ENCODE data around the gene ARPC1B.
"Not testable (repeated sequence)": the region's sequence is repeated elsewhere in the genome, so short reads cannot be mapped to it uniquely, and the experiment has no call there.

Gene ARPC1B

DNA sequence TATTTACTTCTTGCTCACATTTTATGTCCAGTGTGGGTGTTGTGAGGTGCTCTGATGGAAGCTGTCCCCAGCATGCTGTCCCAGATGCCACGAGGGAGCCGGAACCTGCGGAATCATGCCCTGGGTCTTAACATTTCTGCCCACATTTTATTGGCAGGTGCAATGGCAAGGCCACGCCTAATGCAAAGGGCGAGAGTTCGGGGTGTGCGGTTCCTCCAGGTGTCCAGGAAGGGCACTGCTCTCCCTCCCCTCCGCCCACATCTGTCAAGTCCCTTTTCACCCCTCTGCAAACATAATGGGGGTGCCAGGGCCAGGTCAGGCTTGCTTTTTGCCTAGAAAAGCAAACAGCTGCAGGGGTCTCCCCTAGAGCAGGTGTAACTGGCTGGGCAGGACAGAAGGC, 17.5 kb downstream of the ARPC1B start:
- no peak for DNase-seq

DNA sequence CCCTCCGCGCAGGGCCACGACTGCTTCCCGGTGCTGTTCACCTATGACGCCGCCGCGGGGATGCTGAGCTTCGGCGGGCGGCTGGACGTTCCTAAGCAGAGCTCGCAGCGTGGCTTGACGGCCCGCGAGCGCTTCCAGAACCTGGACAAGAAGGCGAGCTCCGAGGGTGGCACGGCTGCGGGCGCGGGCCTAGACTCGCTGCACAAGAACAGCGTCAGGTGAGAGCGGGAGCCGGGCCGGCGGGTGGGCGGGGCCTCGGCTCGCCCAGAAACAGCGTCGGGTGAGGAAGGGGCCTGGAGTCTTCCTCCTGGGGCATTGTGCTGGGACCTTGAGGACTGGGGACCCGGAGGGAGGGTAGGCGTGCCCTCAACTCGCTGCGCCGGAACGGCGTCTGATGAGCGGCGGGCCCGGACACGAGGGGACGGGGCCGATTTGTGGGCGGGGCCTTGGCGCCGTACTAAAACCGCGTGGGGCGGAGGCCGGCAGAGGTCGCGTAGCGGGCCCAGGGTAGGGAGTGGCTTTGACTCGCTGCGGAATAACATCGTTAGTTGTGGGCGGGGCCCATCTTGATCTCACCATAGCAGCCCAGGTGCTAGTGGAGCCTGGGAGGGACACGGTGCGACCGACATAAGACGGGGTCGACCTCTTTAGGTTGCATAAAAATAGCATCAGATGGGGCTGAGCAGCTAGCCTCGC, 18.3 kb downstream of the ARPC1B start:
- DNase-seq: peak; percentile 86

DNA sequence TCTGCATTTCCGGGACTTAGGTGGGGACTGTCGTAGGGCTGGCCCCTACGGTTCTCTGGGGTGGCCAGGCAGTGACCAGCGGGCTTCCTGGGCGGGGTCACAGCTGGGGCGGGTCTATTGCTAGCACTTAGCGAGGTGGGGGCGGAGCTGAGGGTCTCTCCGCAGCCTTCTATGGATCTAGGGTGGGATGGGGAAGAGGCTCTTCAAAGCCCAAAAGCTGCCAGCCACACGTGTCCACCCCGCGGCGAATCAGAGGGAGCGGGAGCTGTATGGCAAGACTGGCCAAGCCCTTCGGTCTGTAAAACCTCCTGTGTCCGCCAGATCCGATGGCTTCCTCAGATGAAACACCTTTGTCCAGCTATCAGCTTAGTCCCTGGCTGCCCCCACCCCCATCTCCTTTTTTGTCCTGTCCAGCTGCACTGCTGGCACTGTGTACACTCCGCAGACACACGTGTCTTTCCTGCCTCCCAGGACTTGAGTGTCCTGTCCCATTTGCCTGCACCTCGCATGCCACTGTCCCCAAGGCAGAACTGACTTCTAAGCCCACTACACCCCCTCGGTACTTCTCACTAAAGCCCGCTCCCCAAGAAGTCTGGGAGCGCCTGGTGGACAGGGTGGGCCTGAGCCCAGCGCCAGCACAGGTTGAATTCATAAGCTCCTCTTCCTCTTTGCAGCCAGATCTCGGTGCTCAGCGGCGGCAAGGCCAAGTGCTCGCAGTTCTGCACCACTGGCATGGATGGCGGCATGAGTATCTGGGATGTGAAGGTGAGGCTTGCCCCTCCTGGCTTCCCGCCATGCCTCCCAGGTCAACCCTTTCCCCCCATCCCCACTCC, 19.0 kb downstream of the ARPC1B start:
- no peak for DNase-seq

DNA sequence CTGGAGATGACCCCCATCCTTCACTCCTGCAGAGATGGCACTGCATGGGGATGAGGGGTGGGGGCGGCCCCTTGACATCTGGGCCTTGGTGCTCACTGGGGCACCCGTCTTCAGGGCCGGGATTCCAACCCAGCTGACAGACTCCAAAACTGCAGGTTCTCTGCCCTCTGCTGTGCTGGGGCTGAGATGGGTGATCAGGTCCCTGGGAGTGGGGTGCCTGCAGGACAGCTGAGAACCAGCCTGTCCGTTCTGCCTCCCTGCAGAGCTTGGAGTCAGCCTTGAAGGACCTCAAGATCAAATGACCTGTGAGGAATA, 19.6 kb downstream of the ARPC1B start:
- DNase-seq: no peak

DNA sequence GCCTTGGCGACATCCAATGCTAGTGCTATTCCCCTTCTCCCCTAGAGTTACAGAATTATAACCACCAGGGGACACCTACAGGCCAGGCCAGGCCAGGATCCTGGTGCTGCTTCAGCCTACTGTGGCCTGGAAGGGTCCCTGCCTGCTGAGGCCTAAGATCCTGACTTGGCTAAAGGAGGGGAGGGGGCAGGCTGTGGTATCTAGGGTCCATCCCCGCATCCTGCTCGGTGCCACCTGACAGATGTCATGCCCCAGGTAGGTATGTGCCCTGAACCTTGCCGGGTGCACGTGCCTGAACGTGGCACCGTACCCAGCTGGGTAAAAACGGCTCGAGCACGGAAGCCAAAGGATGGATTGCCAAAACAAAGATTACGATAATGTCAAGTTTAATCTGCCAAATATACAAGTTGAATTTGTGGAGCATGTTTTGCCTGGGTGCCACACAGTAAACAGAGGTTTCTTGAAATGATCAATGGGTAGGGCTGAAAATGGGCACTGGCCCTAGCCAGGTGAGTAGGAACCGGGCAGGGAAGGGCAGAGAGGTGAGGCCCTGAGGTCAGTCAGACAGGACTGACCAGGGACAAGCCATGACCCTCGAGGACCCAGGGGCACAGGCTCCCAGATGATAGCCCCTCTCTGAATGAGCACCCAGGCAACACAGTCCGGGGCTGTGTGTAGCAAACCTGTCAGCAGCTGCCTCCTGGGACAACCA, 21.2 kb downstream of the ARPC1B start:
- no peak for DNase-seq

DNA sequence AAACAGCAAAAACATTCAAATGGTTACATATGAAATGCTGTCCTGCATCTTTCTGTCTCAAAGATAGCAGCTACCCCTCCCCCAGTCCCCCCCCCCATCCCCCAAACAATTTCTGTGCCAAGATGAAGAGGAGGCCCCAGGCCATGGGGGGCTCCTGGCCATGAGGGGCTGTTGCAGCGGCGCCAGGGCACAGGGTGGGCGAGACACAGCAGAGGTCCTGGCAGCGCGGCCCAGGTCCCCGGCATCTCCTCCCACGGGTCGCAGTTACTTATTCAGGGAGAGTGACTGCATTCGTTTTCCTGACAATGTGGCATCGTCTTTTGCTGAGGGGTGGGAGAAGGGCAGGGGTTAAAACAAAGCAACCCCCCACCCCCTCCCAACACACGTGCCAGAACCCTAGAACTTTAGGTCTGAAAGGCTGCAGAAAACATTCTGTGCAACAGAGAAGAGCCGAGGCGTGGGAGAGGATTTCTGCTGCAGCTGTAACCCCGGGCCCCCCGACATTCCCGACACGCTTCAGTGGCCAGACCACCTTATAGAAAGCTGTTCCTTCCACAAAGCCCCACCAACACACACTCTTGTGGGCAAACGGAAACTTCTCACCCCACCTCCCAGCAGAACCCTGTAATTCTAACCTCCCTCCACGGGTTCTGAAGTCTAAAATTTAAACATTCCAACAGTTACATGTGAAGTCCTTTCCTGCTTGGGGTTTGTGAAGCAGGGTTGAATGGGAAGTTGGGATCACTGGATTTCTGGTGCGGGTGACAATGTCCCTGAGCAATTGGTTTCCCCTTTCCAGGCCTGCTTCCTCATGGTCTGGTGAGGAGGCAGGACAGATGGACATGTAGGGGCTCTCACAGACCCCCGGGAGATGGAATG, 22.1 kb downstream of the ARPC1B start:
- DNase-seq: no peak

DNA sequence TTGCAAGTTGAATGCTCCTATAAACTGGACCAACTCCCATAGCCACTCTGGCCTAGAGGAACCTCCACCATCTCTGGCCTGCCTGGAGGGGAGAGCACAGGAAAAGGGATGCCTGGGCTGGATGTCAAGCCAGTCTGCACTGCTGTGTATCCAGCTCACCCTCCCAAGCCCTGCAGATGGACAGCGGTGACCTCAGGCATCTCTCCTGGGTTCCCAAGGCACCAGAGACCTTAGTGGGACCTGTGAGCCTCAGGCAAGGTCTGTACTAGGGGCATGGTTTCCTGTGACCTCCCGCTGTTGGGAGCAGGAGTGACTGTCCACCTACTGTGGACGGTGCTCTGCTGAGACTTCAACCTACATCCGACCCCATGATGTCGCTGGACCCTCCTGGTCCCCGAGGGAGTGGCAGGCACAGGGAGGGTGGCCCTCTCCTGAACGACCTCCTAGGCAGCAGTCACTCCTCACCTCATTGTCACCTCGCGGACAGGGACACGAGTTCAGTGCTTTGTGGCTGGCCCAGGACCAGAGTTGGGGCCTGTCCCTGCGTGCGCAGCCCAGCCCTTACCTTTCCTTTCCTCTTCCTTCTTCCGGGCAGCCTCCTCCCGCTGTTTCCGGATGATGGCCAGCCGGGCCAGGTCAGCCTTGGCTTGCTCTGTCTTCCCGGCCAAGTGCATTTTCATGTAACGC, 22.9 kb downstream of the ARPC1B start:
- no peak for DNase-seq

DNA sequence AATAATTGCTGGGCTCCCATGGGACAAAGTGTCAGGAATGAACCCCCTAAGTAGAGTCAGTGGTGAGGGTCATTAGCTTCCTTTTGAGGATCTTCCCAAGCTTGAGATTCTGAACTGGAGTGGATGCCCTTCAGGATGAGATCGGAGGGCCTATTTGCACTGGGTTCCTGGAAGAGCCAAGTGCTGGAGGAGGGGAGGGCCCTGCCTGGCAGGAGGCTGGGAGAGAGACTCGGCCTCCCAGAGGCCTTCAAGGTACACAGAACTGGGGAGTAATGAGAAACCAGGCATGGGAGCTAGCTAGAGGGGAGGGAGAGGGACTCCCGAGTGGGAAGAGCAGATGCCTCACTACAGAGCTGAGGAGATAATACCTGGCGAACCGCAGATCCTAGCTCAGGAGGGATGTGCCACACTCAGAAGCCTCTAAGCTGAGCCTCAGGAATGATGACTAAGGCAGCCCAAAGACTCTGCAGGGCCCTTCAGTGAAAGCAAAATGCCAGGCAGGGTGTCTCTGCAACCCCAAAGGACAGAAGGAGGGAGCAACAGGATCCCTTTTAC, 24.4 kb downstream of the ARPC1B start:
- no peak for DNase-seq

DNA sequence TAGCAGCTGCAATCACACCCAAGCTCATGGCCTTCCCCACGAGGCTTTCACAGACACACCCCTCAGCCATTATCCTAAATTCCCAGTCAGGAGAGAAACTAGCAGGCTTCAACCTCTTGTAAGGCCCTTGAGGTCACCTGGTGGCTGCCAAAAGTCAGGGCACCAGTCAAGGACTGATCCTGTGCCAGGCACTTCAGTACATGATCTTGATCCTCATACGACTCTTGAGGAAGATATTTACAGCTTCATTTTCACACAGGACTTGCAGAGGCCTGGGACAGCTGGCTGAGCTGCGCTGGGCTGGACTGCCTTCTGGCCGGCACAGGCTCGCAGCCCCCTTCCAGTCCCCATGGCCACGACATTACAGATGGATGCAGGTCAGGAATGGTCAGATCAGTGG, 25.1 kb downstream of the ARPC1B start:
- no peak for DNase-seq

DNA sequence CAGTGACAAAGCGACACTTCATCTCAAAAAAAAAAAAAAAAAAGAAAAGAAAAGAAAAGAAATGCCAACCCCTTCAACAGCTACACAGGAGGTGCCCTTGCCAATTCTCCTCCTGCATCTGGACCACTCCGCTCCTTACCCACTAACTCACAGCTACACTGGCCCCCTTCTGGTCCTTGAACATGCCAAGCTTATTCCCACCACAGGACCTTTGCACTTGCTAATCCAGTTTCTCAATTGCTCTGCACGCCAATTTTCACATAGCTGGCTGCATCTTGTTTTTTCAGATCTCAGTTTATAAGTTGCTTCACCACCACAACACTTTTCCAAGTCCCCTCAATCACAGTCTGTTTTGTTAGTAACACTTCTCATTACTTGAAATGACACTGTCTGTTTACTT, 28.3 kb downstream of the ARPC1B start:
- no peak for DNase-seq

DNA sequence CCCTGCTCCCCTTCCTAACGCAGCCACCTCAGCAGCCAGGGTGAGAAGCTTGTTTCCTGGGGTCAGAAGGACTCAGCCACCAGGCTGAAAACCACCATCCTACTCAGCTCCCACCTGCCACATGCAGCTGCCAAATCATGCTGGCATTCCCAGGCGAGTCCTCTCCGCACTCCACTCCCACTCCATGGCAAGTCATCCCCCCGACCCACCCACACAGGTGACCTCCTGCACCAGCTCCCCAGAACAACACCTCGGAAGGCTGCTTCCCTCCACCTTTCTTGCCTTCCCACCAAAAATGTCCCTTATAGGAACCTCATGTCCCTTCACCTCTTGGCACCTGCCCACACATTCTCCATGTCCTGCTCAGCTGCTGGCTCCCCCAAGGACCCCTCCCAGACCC, 29.2 kb downstream of the ARPC1B start:
- no peak for DNase-seq

DNA sequence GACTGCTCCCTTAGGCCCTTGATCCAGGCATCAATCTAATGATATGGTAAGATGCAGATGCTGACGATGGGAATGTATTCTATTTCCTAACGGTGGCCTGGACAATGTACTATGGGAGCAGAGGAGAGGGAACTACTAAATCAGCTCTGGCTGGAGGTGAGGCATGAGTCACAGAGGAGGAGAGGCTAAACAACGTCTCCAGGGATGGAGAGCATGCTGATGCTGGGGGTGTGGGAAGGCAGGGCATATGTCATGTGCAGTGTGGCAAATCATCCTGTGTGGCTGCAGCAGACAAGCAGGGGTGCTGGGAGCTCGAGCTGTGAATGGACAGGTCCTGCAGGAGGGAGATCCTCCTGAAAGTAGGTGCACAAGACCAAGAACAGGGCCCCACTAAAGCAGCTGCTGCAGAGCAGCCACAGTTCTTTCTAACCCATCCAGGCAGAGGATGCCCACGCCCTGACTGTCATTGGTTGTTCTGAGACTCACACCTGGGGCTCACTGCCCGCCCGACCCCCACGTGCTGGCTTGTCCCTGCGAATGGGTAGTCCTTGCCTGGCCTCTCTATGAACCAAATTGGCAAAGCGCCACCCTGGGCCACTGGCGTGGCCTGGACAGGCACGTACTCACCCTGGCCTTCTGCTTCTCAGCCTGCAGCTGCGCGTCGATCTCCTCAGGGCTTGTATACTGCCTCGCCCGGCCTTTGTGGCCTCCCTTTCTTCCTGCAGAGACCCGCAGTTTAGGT, 29.9 kb downstream of the ARPC1B start:
- no peak for DNase-seq

DNA sequence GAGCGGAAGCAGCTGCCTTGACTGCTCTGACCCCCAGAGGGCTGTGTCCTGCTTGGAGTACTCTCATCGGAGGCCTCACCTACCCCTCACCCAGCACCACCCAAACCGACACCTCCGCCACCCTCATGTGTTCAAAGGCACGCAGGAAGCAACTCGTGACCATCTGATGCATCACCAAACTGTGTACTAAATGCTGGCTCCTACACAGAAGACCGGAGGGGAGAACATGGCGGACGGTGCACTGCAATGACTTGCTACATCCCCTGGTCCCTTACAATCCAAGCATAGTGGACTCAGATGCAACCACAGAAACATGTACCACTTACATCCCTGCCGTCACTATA, 30.4 kb downstream of the ARPC1B start:
- DNase-seq: no peak

DNA sequence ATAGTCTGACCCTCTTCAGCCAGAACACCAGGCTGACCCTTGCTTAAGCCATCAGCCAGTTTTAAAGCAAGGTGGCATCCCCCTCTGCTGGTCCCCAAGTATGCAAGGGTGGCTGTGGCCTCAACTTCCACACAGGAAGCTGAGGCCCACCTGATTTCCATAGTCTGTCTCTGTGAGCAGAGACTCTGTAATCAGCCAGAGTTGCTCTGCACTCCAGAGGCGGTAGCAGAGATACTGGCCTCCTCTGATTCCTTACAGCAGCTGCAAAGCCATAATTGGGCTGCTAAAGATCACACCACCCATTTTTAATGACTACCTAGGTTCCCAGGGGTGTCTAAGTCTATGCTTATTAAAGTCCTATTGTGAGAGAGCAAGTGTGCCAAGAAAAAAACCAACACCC, 32.0 kb downstream of the ARPC1B start:
- DNase-seq: no peak

DNA sequence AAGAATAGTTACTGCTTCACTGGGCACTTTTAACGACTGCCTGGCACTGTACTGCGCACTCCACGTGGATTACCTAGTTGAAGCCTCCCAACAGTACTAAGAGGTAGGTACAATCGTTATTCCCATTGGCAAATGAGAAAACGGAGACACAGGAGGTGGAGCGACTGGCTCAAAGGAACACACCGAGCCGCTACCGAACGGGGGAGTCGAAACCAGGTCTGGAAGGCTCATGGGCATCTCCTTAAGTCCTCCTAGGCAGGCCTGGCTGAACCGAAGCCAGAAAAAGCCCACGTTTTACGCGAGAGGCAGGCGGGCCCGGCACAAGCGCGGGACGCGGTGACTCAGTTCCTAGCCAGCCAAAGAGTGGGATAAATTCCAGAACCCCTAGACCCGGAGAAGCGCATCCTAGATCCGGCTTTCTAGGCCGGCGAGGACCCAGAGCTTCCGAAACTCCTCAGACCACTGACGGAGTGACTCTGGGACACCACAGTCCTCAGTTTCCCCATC, 33.4 kb downstream of the ARPC1B start:
- no peak for DNase-seq

DNA sequence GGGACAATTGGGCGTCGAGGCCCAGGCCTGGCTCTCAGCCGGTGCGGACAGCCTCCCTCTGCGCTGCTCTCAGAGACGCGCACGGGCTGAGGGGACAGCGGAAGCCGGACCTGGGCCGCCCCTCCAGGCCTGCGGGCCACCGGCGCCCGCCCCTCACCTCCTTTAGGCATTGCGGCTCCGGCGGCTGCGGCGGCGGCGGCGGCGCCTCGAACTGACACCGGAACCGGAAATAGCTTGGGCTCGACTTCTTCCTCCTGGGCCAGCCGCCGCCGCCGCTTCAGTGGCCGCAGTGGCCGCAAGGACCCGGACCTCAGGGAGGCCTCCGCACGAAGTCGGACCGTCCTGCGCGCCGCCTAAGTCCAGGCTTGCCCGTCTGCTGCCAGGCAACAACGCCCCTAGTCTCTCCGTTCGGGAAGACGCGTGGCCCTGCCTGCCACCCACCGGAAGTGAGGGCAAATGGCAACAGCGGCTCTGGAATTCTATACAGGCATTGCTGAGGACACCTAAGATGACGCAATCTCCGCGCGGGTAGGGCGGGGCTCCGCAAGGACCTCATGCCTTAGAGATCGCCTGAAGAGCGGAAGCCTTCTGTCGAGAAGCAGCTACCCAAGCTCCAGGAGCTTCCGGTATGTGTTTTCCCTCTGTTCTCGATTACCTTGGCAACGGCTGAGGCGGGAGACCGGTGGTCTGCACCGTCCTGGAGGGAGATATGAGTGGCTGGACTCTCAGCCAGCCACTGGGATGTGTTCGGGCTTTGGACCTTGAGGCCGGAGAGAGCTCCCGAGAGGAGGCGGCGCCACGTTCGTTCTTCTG, 34.1 kb downstream of the ARPC1B start, which contains the start of the genes BUD31 and PDAP1:
Gene BUD31, plus strand, starts transcription at position 591 of the 813 bp plus-strand sequence. CDS start 2,124 bp downstream, outside the sequence.
Gene PDAP1, minus strand, starts transcription at position 219 of the 813 bp plus-strand sequence. Its CDS starts 49 bp downstream, at position 170.
- peak; percentile 85 for DNase-seq

DNA sequence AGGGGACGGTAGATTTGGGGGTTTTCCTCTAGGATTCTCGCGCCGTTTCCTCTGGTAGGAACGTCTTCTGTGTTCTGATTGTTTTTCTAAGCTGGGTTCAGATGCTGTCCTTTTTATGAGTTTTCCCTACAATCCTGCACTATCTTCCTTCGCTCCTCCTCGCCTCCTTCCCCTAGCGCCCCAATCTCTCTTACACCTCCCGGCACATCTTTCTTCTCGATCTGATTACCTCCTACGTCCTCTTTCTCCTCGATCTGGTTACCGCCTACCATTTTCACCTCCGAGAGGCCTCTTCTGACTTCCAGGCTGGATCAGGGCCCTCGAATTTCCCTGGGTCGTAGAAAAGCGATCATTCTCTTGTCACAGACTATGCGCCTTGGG, 34.7 kb downstream of the ARPC1B start:
- DNase-seq: no peak

DNA sequence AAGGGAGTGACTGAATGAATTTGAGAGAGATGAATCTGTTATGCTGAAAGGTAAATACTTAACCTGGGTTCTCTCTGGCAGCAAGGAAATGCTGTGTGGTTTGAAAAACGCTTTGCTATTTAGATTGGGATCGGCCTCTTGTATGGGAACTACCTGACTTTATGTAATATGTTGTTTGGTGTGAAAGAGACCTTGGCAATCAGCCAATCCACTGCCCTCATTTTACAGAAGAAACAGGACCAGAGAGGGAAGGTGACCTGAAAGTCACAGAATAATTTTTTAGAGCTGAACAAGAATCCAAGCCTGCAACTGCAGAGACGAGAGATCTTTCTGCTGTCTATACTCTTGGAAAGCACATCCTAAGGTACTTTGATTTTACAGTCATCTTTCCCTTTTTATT, 35.3 kb downstream of the ARPC1B start:
- no peak for DNase-seq

DNA sequence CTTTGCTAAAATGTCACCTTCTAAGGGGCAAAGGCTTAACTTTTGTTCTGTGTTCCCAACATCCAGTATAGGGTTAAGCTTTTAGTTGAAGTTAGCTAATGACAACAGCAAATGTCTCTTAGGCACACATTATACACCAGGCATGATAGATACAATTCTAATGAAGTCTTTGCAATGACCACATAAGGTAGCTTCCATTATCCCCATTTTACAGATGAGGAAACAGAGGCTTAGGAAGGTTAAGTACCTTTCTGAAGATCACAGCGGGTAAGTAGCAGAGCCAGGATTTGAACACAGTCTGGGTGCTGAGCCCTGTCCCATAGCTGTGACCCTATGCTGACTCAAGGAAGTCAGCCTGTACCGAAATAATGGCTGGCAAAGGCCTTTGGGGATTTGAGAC, 36.1 kb downstream of the ARPC1B start:
- no peak for DNase-seq

DNA sequence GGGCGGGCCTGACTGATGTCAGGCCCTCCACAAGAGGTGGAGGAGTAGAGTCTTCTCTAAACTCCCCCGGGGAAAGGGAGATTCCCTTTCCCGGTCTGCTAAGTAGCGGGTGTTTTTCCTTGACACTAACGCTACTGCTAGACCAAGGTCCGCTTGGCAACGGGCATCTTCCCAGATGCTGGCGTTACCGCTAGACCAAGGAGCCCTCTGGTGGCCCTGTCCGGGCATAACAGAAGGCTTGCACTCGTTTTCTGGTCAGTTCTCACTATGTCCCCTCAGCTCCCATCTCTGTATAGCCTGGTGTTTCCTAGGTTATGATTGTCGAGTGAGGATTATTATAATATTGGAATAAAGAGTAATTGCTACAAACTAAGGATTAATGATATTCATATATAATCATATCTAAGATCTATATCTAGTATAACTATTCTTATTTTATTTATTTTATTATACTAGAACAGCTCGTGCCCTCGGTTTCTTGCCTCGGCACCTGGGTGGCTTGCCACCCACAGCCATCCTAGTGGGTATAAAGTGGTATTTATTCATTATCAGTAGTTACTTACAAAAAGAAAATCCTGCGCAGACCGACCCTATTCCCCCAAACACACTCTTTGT, 41.1 kb downstream of the ARPC1B start:
- not testable (repeated sequence) for DNase-seq
